ENCODE data around the gene GSDME.

- no peak for TF ChIP-seq ARNTL (CRISPR knock-in tag; IDR thresholded peaks at IDR 0.05; ENCODE audit: borderline replicate concordance, low read depth)
- no peak for TF ChIP-seq CSRNP3 (CRISPR knock-in tag; IDR thresholded peaks at IDR 0.05)
- no peak for TF ChIP-seq PATZ1 (CRISPR knock-in tag; IDR thresholded peaks at IDR 0.05; ENCODE audit: borderline replicate concordance)
- no peak for TF ChIP-seq ESRRG (CRISPR knock-in tag; IDR thresholded peaks at IDR 0.05)
- TF ChIP-seq TCF4 (CRISPR knock-in tag; IDR thresholded peaks at IDR 0.05; ENCODE audit: borderline replicate concordance): no peak
- TF ChIP-seq BACH2 (CRISPR knock-in tag; IDR thresholded peaks at IDR 0.05; ENCODE audit: borderline replicate concordance): no peak
- no peak for TF ChIP-seq SNAI2 (CRISPR knock-in tag; IDR thresholded peaks at IDR 0.05)
- TF ChIP-seq PPARA (CRISPR knock-in tag; IDR thresholded peaks at IDR 0.05; ENCODE audit: borderline replicate concordance): no peak
- TF ChIP-seq OSR1 (CRISPR knock-in tag; IDR thresholded peaks at IDR 0.05): 0 out of 2 replicates have a peak, but pooled peaks have one; percentile 67
- no peak for TF ChIP-seq ISL1 (CRISPR knock-in tag; IDR thresholded peaks at IDR 0.05)
- TF ChIP-seq ZNF8 (CRISPR knock-in tag; IDR thresholded peaks at IDR 0.05): no peak
- no peak for TF ChIP-seq ZFP30 (CRISPR knock-in tag; IDR thresholded peaks at IDR 0.05)
- no peak for TF ChIP-seq ZFP3 (CRISPR knock-in tag; IDR thresholded peaks at IDR 0.05)
Measured at GRCh38 chr7:24786941-24787340, 29.7 kb upstream of the GSDME start.

All from SK-N-SH treated with all-trans-retinoic acid at 6 μM for 48 hours (cell line).